Islet of Langerhans (tissue), 1 donor: ENCODE measurements around the gene TLL2.

Source experiments
- FAIRE-seq: peaks from one replicate; lab custom pipeline; 2011; peaks lifted over from hg19 to GRCh38; lab: Jason Lieb, UNC

TLL2 gene

GRCh38 chr10:96507044-96507443, 6.7 kb downstream of the TLL2 start:
- FAIRE-seq: no peak

- no peak for FAIRE-seq
Observed at GRCh38 chr10:96505150-96506136, 8.3 kb downstream of the TLL2 start.

GRCh38 chr10:96502561-96503282, 11.0 kb downstream of the TLL2 start:
- FAIRE-seq: no peak

- no peak for FAIRE-seq
Observed at GRCh38 chr10:96501985-96502384, 11.7 kb downstream of the TLL2 start.

- no peak for FAIRE-seq
Observed at GRCh38 chr10:96500519-96500918, 13.2 kb downstream of the TLL2 start.

- no peak for FAIRE-seq
Observed at GRCh38 chr10:96500050-96500449, 13.7 kb downstream of the TLL2 start.

- FAIRE-seq: no peak
Observed at GRCh38 chr10:96497391-96497790, 16.3 kb downstream of the TLL2 start.

- no peak for FAIRE-seq
Observed at GRCh38 chr10:96496281-96496925, 17.3 kb downstream of the TLL2 start.

- no peak for FAIRE-seq
Observed at GRCh38 chr10:96495544-96495943, 18.2 kb downstream of the TLL2 start.

- no peak for FAIRE-seq
Observed at GRCh38 chr10:96494694-96495093, 19.0 kb downstream of the TLL2 start.

- no peak for FAIRE-seq
Observed at GRCh38 chr10:96493871-96494525, 19.7 kb downstream of the TLL2 start.

GRCh38 chr10:96493254-96493653, 20.5 kb downstream of the TLL2 start:
- no peak for FAIRE-seq

- no peak for FAIRE-seq
Observed at GRCh38 chr10:96491303-96491702, 22.4 kb downstream of the TLL2 start.

- no peak for FAIRE-seq
Observed at GRCh38 chr10:96488161-96488935, 25.4 kb downstream of the TLL2 start.

- FAIRE-seq: no peak
Observed at GRCh38 chr10:96482815-96483588, 30.7 kb downstream of the TLL2 start.

GRCh38 chr10:96478355-96478754, 35.4 kb downstream of the TLL2 start:
- no peak for FAIRE-seq

GRCh38 chr10:96473866-96474265, 39.9 kb downstream of the TLL2 start:
- FAIRE-seq: no peak

GRCh38 chr10:96470116-96470743, 43.5 kb downstream of the TLL2 start:
- no peak for FAIRE-seq

- no peak for FAIRE-seq
Observed at GRCh38 chr10:96468845-96469244, 44.9 kb downstream of the TLL2 start.

GRCh38 chr10:96465599-96465998, 48.1 kb downstream of the TLL2 start:
- FAIRE-seq: no peak
